H1 (cell line): ENCODE results near the gene PRR23E. TPM values are rescaled to one million over a fixed set of nuclear protein-coding genes. Genes with fewer than 3 reads are reported as not detected.

Experiments
- ATF2 ChIP-seq: IDR thresholded peaks from 2 replicates; pipeline ENCODE4 v1.6.1; 2012; ENCODE audit warnings: low read length, inconsistent platforms
- CTCF ChIP-seq, 3 experiments: IDR thresholded peaks; 1 replicate in 2 of 3; 2 replicates in 1 of 3; pipeline versions ENCODE4 v1.5.1 to v1.6.1; 2011; ENCODE audit warnings: low read length in 3 of 3, mild to moderate bottlenecking in 3 of 3, inconsistent platforms in 2 of 3, low read depth in 1 of 3, moderate library complexity in 1 of 3; ENCODE audit not compliant: insufficient read depth in 1 of 3; ENCODE audit errors: control extremely low read depth in 1 of 3
- TEAD4 ChIP-seq: IDR thresholded peaks from 2 replicates; pipeline ENCODE4 v1.6.1; 2012; ENCODE audit warnings: low read depth, low read length, inconsistent platforms, mixed read lengths
- polyA plus RNA-seq, 7 experiments: library from polyadenylated mRNA; depleted of rRNA in 3 of 7; stranded (reverse) in 5 of 7; unstranded in 2 of 7; fragments of >200 nt in 5 of 7; fragments of 200-250 nt in 2 of 7; gene quantifications; 1 replicate in 5 of 7; 2 replicates in 1 of 7; 4 replicates in 1 of 7; pipeline versions ENCODE4 v1.2.1 to v1.2.3, GENCODE V29; 2011 to 2013; ENCODE audit warnings: missing spikeins in 2 of 7, mixed read lengths in 2 of 7
- total RNA-seq: library from RNA; stranded (reverse); fragmentation: NEBNext Ultra II Directional; extraction: Animal tissue kit (Norgen Biotek cat#: 25700); gene quantifications from 2 replicates; pipeline ENCODE4 v1.2.1, GENCODE V29; 2021

Gene PRR23E
- total and polyA plus RNA-seq, 2 of the 8 experiments (the other 6 are each of a cell fraction or from before 2014, with no cell fraction given), result not detected

- TF ChIP-seq ATF2 (no peak), CTCF (IDR thresholded peaks at IDR 0.05; ENCODE audit: control extremely low read depth in 1 of 3, insufficient read depth in 1 of 3, low read depth in 1 of 3, low read length in 3 of 3) (no peak), TEAD4 (no peak)
Measured at GRCh38 chr3:127180859-127181258, 12.1 kb upstream of the PRR23E start (continued).
